ENCODE data around the gene TPPP3.
"Not testable (repeated sequence)": the region's sequence is repeated elsewhere in the genome, so short reads cannot be mapped to it uniquely, and the experiment has no call there.

Gene TPPP3

DNA sequence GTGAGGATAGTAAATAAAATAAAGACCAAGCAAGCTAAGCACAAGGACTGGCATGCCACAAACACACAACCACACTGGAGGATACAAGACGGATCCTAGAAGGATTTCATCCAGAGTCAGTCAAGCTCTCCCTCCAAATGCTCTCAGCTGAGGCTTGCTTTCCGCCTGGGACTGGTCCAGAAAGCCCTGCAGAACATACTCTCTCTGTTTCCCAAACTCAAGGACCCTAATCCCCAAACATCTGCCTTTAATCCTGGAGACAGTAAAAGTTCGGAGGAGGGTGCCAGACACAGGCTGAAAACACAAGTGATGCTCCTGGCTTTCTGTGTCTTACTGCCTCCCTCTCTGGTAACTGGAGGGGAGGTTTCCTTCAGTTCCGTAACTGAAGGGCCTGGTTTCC is 32.3 kb upstream of the TPPP3 start:
- DNase-seq, result no peak

GRCh38 chr16:67425061-67425460 is 31.8 kb upstream of the TPPP3 start:
- no peak for DNase-seq

GRCh38 chr16:67424261-67424615 is 30.9 kb upstream of the TPPP3 start:
- no peak for DNase-seq

DNA sequence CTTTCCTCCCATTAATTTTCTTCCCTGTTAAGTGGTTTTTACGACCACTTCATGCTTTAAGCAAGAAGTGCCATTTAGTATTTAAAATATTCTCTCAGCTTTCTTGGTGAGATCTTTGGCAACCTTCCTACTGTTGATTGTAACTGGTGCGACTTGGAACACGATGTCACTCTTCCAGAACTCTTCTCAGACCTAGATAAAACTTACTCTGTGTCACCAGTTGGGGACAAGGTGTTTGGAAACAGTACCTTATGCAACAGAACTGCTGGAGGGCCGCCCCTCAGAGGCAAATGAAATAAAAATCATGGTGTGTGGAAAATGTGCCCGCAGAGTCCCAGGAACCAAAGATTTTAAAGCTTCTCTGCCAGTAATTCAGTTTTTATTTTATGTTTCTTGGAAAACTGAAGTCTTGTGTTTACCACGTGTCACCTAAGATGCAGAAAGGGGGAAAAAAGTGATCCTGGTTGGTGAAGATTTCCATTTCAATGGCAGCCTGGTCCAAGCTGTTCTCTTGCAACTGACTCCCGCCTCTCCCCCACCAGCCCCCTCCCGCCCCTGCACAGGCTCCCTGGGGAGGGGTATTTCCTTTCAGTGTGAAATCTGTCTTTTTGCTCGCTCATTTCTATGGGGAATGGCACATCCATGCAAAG is 30.4 kb upstream of the TPPP3 start:
- no peak for DNase-seq

- DNase-seq, result no peak
Measured at GRCh38 chr16:67423015-67423414, 29.7 kb upstream of the TPPP3 start.

GRCh38 chr16:67421030-67421429 is 27.7 kb upstream of the TPPP3 start:
- DNase-seq, result no peak

GRCh38 chr16:67419931-67420330 is 26.6 kb upstream of the TPPP3 start:
- DNase-seq, result no peak

DNA sequence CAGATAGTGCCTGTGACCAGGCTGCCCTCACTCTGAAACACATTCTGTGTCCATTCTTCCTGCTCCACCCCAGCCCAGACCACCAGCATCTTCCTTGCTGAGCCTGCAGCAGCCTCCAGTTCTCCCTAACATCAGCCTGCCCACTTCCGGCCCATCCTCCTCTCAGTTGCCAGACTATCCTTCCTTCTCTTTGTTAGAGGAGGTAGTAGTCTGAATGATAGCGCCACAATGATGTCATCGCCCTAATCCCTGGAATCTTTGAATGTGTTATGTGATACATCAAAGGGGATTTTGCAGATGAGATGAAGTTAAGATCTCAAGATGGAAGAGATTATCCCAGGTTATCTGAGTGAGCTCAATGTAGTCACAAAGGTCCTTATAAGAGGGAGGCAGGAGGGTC is 26.2 kb upstream of the TPPP3 start:
- DNase-seq, result no peak

DNA sequence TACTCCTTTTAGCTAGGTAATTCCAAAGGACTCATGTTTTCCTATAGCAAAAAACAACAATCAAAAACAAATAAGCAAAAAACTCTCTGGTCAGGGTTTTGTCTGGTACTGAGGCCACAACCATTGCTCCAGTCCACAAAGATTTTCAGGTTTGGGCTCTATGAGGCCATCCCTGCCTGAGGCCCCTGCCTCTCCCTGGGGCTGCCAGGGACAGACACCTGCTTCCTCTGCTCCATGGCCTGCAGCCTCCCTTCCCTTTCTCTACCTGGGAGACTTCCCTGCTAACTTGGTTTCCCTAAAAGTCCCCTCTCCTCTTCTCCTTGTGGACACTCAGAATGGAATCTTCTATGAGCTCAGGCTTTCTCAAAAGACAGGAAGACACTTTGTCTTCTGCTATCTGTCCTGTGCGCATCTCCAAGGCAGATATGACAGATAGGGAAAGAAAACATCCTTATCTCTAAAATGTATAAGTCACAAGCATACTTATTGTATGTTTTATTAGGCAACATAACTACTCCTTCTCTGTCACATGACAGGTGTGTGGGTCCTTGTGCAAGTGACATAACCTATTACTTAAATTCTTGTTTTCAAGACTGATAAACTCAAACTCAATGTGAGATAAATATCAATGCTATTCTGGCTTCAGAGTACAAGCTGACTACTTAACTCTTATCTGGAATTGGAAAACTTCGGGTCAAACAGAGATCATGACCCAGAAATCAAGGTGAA is 24.2 kb upstream of the TPPP3 start:
- no peak for DNase-seq

GRCh38 chr16:67415872-67416793 is 22.8 kb upstream of the TPPP3 start, which contains the start of gene ZDHHC1:
Gene ZDHHC1, minus strand, starts transcription at chr16:67416477. Its CDS starts 8,702 bp downstream, at chr16:67407775.
- peak; percentile 86 for DNase-seq

DNA sequence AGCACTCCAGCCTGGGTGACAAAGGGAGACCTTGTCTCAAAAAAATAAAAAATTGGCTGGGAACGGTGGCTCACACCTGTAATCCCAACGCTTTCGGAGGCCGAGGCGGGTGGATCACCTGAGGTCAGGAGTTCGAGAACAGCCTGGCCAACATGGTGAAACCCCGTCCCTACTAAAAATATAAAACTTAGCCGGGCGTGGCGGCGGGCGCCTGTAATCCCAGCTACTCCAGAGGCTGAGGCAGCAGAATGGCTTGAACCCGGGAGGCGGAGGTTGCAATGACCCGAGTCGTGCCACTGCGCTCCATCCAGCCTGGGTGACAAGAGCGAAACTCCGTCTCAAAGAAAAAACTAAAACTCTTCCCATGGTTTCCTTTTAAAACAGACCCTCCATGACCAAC is 22.1 kb upstream of the TPPP3 start:
- not testable (repeated sequence) for DNase-seq

GRCh38 chr16:67413978-67414911 is 20.9 kb upstream of the TPPP3 start:
- DNase-seq, result no peak

DNA sequence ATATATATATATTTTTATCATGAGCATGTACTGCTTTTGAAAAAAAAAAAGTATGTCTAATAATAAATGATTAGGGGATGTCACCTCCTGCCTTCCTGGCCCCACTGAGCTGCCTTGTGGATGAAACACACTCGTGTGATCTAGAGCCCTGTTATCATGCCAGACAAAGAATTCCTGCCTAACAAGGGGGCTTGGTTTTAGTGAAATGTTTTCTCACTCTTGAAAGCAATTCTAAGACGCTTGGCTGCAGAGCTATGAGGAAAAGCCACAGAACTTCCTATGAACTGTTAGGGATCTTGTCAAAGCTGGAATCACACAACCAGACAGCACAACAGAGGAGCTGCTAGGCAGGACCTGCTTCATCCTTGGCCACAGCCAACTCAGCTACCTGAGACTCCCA is 19.0 kb upstream of the TPPP3 start:
- no peak for DNase-seq

GRCh38 chr16:67411339-67411738 is 18.0 kb upstream of the TPPP3 start:
- DNase-seq, result no peak

- DNase-seq, result no peak
Measured at GRCh38 chr16:67409631-67410030, 16.3 kb upstream of the TPPP3 start.

GRCh38 chr16:67407788-67408452 is 14.6 kb upstream of the TPPP3 start:
- no peak for DNase-seq

- DNase-seq, result no peak
Measured at GRCh38 chr16:67407176-67407787, 14.0 kb upstream of the TPPP3 start.

- DNase-seq, result no peak
Measured at GRCh38 chr16:67406111-67406971, 13.0 kb upstream of the TPPP3 start.

DNA sequence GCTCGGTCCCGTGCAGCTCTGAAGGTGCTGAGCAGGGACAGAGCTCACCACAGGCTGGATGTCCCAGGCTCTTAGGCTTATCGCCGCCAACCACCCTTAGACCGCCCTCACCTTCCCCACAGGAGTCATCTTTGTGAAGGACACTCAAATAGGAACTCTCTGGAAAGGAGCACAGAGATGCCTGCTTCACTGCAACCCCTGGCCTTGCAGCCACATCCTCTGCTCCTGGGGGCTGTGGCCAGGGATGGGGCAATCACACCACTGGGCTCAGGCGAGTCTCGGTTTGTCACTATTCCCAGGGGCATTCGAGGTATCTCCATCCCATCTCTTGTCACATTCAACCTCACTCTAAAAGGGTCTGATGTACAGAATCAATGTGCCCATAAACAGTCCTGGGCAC is 12.0 kb upstream of the TPPP3 start:
- no peak for DNase-seq

- no peak for DNase-seq
Measured at GRCh38 chr16:67404740-67405226, 11.5 kb upstream of the TPPP3 start.

Data from activated CD8-positive, alpha-beta memory T cell treated with anti-CD3 and anti-CD28 coated beads, Interleukin-2, amount 50 U/mL, for 48 hours (primary cell).